Measurements from ENCODE around the gene HIBADH.

Gene HIBADH

DNA sequence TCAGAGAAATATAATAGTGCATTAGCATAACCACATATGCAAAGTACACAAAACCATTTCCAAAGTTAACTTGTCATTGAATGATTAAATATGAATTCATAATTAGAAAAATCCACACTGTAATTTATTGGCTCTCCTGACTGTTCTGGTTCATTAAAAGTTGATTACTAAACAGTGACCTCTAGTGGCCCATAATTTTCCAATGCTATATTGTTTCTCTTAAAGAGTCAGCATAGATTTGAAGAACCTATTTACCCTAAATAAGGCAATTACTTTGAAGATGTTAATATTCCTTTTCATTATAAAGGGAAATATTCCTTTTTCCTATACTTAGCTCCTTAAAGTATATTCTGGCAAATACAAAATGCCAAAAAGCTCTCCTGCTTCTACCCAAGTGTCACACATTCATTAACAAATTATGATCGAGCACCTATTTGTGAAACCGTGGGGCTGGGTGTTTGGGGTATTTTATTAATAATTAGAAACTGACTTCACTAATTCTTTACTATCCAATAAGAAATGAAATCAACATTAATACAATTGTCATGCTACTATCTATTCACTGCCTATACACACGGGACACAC is 86.2 kb downstream of the HIBADH start:
- H3K4me1 ChIP-seq (ENCODE audit: control insufficient read depth, insufficient read depth, low read length) = peaks cover 9% of the 10 kb centered on the region
- H3K27ac ChIP-seq (ENCODE audit: low read depth, low read length) = no peak overlapping the region
- H3K4me3 ChIP-seq (ENCODE audit: low read depth, low read length) = no peak overlapping the region
- no peaks in the 10 kb centered on the region for H3K36me3 ChIP-seq (ENCODE audit: control insufficient read depth, insufficient read depth, low read length)
- H3K27me3 ChIP-seq (ENCODE audit: control insufficient read depth, insufficient read depth, low read length) = no peaks in the 10 kb centered on the region
- H3K9ac ChIP-seq (ENCODE audit: low read depth, low read length) = no peak overlapping the region
- H3K9me3 ChIP-seq (ENCODE audit: control insufficient read depth, insufficient read depth, low read length) = no peaks in the 10 kb centered on the region

DNA sequence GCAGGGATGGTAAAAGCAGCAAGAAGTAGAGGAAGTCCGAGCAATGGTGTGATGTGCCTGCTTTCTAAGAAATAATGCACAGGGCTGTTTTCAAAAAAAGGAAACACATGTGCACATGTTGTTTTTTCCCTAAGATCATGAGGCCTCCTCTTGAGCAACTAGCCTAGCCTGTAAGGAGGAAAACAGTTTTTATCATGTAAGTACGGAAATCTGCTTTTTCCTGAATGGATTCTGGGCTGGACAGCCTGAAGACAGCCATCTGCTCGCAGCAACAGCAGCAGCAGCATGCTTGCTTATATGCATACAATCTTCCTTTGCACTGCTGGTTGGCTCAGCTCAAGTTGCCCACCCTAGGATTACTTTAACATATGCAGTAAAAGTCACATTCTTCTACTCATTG is 87.1 kb downstream of the HIBADH start:
- Histone ChIP-seq H3K4me1 (ENCODE audit: control insufficient read depth, insufficient read depth, low read length) (peaks cover 9% of the 10 kb centered on the region), H3K36me3 (ENCODE audit: control insufficient read depth, insufficient read depth, low read length) (no peaks in the 10 kb centered on the region), H3K4me3 (ENCODE audit: low read depth, low read length) (no peak overlapping the region), H3K9ac (ENCODE audit: low read depth, low read length) (no peak overlapping the region), H3K9me3 (ENCODE audit: control insufficient read depth, insufficient read depth, low read length) (no peaks in the 10 kb centered on the region), H3K27ac (ENCODE audit: low read depth, low read length) (no peak overlapping the region), H3K27me3 (ENCODE audit: control insufficient read depth, insufficient read depth, low read length) (no peaks in the 10 kb centered on the region)

DNA sequence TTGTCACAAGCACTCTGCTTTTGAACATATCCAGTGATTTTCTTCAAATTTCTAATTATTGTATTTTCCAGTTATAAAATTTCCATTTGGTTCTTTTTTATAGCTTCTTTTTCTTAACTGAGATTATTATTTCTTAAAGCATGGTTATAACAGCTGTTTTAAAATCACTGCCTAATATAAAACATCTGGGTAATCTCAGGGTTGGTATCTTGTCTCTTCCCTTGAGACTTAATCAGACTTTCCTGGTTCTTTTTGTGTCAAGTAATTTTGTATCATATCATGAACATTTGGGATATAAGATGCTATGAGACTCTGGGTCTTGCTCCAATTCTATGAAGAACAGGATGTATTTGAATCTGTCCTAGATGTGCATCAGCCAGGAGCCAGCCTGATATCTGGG is 93.6 kb downstream of the HIBADH start:
- Histone ChIP-seq H3K36me3 (ENCODE audit: control insufficient read depth, insufficient read depth, low read length) (no peaks in the 10 kb centered on the region), H3K9ac (ENCODE audit: low read depth, low read length) (no peak overlapping the region), H3K9me3 (ENCODE audit: control insufficient read depth, insufficient read depth, low read length) (no peaks in the 10 kb centered on the region), H3K4me3 (ENCODE audit: low read depth, low read length) (no peak overlapping the region), H3K27me3 (ENCODE audit: control insufficient read depth, insufficient read depth, low read length) (peaks cover 13% of the 10 kb centered on the region; the same call in 1 of the 2 replicates), H3K27ac (ENCODE audit: low read depth, low read length) (no peak overlapping the region), H3K4me1 (ENCODE audit: control insufficient read depth, insufficient read depth, low read length) (peaks cover 7% of the 10 kb centered on the region)

DNA sequence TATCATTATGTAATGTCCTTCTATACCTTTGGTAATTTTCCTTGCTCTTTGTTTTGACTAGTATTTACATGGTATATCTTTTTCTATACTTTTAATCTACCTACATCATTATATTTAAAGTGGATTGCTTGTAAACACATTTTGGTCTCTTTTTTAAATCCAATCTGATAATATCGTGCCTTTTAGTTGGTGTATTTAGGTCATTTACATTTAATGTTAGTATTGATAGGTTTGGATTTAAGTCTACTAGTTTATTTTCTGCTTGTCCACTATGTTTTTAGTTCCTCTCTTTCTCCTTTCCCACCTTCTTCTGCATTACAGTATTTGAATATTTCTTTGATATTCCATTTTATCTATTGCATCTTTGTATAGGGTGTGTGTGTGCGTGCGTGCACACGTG is 95.4 kb downstream of the HIBADH start:
- Histone ChIP-seq H3K27ac (ENCODE audit: low read depth, low read length) (no peak overlapping the region), H3K9ac (ENCODE audit: low read depth, low read length) (no peak overlapping the region), H3K36me3 (ENCODE audit: control insufficient read depth, insufficient read depth, low read length) (no peaks in the 10 kb centered on the region), H3K4me3 (ENCODE audit: low read depth, low read length) (no peak overlapping the region), H3K4me1 (ENCODE audit: control insufficient read depth, insufficient read depth, low read length) (peaks cover 7% of the 10 kb centered on the region), H3K27me3 (ENCODE audit: control insufficient read depth, insufficient read depth, low read length) (peaks cover 13% of the 10 kb centered on the region; the same call in 1 of the 2 replicates), H3K9me3 (ENCODE audit: control insufficient read depth, insufficient read depth, low read length) (no peaks in the 10 kb centered on the region)

DNA sequence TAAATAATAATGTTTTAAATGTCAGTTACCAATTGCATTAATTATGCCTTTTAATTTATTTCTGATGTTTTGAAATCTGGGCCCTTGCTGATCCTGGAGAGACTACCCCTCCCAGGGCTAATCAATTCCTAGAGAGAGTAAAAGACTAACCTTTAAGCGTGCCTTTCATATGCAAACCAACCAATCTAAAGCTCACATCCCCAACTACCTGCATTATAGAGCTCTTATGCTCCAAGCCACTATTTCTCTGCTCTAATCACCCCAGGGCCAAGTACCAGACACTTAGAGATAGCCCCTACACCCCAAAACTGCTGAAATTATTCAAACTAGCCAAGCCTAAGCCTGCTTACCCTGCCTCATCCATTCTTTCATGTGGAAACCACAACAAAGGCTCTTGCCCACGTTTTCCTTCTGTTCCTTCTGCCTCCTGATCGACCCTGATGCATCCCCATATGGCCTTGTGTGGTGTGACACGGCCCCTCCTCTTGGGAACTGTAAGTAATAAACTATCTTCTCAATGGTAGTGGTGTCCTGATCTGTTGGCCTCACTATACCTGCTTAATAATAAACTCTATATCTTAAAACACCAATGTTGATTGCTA is 97.7 kb downstream of the HIBADH start:
- Histone ChIP-seq H3K27me3 (ENCODE audit: control insufficient read depth, insufficient read depth, low read length) (peaks cover 13% of the 10 kb centered on the region; the same call in 1 of the 2 replicates), H3K27ac (ENCODE audit: low read depth, low read length) (no peak overlapping the region), H3K36me3 (ENCODE audit: control insufficient read depth, insufficient read depth, low read length) (no peaks in the 10 kb centered on the region), H3K9me3 (ENCODE audit: control insufficient read depth, insufficient read depth, low read length) (no peaks in the 10 kb centered on the region), H3K9ac (ENCODE audit: low read depth, low read length) (no peak overlapping the region), H3K4me3 (ENCODE audit: low read depth, low read length) (no peak overlapping the region), H3K4me1 (ENCODE audit: control insufficient read depth, insufficient read depth, low read length) (peaks cover 7% of the 10 kb centered on the region)

DNA sequence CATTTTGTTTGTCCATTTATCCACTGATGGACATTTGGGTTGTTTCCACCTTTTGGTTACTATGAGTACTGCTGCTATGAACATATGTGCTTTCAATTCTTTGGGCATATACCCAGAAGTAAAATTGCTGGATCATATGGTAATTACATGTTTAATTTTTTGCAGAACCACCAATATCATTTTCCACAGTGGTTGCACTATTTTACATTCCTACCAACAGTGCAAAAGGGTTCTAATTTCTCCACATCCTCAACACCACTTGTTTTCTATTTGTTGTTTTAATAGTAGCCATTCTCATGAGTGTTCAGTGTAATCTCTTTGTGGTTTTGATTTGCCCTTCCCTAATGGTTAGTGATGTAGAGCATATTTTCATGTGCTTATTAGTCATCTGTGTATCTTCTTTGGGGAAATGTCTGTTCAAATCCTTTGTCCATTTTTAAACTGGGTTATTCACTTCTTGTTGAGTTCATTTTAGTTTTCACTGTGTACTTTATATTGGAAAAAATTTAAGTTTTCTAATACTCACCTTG is 101.9 kb downstream of the HIBADH start:
- H3K4me1 ChIP-seq (ENCODE audit: control insufficient read depth, insufficient read depth, low read length) = peaks cover 7% of the 10 kb centered on the region
- no peak overlapping the region for H3K4me3 ChIP-seq (ENCODE audit: low read depth, low read length)
- no peaks in the 10 kb centered on the region for H3K9me3 ChIP-seq (ENCODE audit: control insufficient read depth, insufficient read depth, low read length)

DNA sequence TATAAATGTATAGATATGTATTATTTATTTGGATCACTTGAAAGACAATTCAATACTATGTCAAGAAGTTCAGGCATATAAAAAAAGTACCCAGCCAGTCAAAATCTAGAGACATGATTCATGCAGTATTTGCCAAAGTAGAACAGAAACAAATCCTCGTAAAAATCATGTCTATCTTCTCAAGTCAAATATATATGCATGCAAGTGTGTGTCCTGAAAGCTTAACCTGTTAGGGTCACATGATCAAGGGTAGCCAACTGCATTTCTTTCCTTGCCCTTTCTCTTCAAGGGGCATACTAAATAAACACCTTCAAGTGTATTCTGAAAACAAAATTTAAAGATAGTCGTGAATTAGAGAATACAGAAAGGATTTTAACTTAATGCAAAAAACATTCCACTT is 107.0 kb downstream of the HIBADH start:
- peaks cover 16% of the 10 kb centered on the region for H3K4me1 ChIP-seq (ENCODE audit: control insufficient read depth, insufficient read depth, low read length)
- H3K36me3 ChIP-seq (ENCODE audit: control insufficient read depth, insufficient read depth, low read length) = no peaks in the 10 kb centered on the region
- H3K4me3 ChIP-seq (ENCODE audit: low read depth, low read length) = no peak overlapping the region
- H3K27me3 ChIP-seq (ENCODE audit: control insufficient read depth, insufficient read depth, low read length) = no peaks in the 10 kb centered on the region
- no peaks in the 10 kb centered on the region for H3K9me3 ChIP-seq (ENCODE audit: control insufficient read depth, insufficient read depth, low read length)
- no peak overlapping the region for H3K9ac ChIP-seq (ENCODE audit: low read depth, low read length)
- no peak overlapping the region for H3K27ac ChIP-seq (ENCODE audit: low read depth, low read length)

More for the DNA sequence above, 101.9 kb downstream of the HIBADH start:
- H3K36me3 ChIP-seq (ENCODE audit: control insufficient read depth, insufficient read depth, low read length) = no peaks in the 10 kb centered on the region
- no peak overlapping the region for H3K9ac ChIP-seq (ENCODE audit: low read depth, low read length)
- H3K27me3 ChIP-seq (ENCODE audit: control insufficient read depth, insufficient read depth, low read length) = peaks cover 6% of the 10 kb centered on the region; the same call in 1 of the 2 replicates
- no peak overlapping the region for H3K27ac ChIP-seq (ENCODE audit: low read depth, low read length)

DNA sequence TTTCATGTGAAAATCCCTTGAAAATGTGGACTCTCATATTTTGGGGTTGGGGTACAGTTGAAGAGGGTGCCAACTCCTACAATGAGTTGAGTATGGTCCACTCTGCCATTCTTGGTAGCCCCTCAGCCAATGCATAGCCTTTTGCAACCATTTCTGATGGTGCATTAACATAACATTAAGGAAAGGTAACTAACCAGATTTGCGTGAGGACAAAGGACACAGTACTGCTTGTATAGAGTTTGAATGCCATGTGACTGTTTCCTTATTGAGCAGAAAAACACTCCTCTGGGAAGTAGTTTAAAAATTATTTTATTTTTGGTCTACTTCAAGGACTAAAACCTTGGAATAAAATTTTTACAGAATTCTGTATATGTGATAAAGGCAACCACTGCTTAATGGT is 107.9 kb downstream of the HIBADH start:
- Histone ChIP-seq H3K9ac (ENCODE audit: low read depth, low read length) (no peak overlapping the region), H3K4me1 (ENCODE audit: control insufficient read depth, insufficient read depth, low read length) (peaks cover 16% of the 10 kb centered on the region), H3K9me3 (ENCODE audit: control insufficient read depth, insufficient read depth, low read length) (no peaks in the 10 kb centered on the region)

DNA sequence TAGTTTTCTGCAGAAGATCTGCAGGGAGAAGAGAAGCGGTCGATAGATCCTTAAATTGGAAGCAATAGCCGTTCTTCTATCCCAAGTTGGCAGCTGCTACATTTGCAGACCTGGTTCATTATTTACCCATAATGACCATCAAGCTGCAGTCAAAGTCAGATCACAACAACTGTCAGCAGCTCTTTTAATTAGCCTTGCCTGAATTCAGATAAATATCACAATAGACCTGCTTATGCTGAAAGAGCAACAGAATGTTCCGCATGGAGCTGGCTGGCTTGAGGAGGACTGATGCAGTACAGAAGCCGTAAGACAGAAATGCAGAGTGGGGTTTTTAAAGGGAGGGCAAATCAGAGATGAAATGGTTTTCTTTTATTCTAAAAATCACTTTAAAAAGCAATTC is 109.4 kb downstream of the HIBADH start:
- Histone ChIP-seq H3K9ac (ENCODE audit: low read depth, low read length) (no peak overlapping the region), H3K27me3 (ENCODE audit: control insufficient read depth, insufficient read depth, low read length) (no peaks in the 10 kb centered on the region), H3K4me1 (ENCODE audit: control insufficient read depth, insufficient read depth, low read length) (peaks cover 31% of the 10 kb centered on the region), H3K27ac (ENCODE audit: low read depth, low read length) (no peak overlapping the region), H3K4me3 (ENCODE audit: low read depth, low read length) (no peak overlapping the region), H3K9me3 (ENCODE audit: control insufficient read depth, insufficient read depth, low read length) (no peaks in the 10 kb centered on the region), H3K36me3 (ENCODE audit: control insufficient read depth, insufficient read depth, low read length) (no peaks in the 10 kb centered on the region)

More for the DNA sequence above, 107.9 kb downstream of the HIBADH start:
- Histone ChIP-seq H3K36me3 (ENCODE audit: control insufficient read depth, insufficient read depth, low read length) (no peaks in the 10 kb centered on the region), H3K4me3 (ENCODE audit: low read depth, low read length) (no peak overlapping the region), H3K27ac (ENCODE audit: low read depth, low read length) (no peak overlapping the region), H3K27me3 (ENCODE audit: control insufficient read depth, insufficient read depth, low read length) (no peaks in the 10 kb centered on the region)

DNA sequence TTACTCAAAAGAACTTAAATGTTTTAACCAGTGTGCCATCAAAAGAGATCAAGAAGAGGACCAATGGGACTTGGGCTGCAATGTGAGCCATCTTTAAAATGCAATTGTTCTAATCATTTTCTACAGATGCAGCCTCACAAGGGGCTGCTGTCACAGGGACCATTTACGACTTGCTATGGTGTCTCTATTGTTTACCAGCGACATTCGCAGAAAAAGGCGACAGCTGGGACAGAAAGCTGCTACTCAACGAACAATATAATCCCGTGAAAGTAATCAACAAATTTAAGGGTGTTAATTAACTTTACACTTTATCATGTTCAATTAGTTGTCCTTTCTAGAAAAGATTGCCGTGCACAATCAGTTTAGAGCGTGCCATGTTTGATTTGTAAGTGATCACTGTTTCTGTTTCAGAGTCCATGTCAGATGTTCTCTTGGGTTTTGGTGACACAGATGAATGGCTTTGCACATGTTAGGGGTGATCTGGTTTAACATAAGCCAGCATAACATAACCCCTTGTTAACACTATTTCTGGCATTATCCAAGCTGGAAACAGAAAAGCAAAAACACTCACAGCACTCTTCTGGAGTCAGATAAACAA is 110.8 kb downstream of the HIBADH start:
- Histone ChIP-seq H3K9me3 (ENCODE audit: control insufficient read depth, insufficient read depth, low read length) (no peaks in the 10 kb centered on the region), H3K36me3 (ENCODE audit: control insufficient read depth, insufficient read depth, low read length) (no peaks in the 10 kb centered on the region), H3K9ac (ENCODE audit: low read depth, low read length) (no peak overlapping the region), H3K4me3 (ENCODE audit: low read depth, low read length) (no peak overlapping the region), H3K4me1 (ENCODE audit: control insufficient read depth, insufficient read depth, low read length) (peaks cover 44% of the 10 kb centered on the region), H3K27ac (ENCODE audit: low read depth, low read length) (no peak overlapping the region), H3K27me3 (ENCODE audit: control insufficient read depth, insufficient read depth, low read length) (no peaks in the 10 kb centered on the region)

DNA sequence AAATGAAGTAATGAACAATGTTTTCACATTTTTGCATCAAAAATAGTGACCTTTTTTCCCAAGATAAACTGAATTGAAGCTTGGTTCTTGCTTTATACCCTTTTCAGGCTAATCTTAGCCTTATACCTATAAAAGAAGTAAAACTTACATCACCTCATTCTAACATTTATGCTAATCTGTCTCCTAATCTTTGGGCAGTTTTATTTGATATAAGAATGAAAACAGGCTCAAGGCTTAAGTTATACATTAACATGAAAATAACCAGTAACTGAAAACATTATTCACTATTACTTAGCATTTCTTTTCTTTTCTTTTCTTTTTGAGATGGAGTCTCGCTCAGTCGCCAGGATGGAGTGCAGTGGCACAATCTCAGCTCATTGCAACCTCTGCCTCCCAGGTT is 113.1 kb downstream of the HIBADH start:
- Histone ChIP-seq H3K9me3 (ENCODE audit: control insufficient read depth, insufficient read depth, low read length) (no peaks in the 10 kb centered on the region), H3K36me3 (ENCODE audit: control insufficient read depth, insufficient read depth, low read length) (no peaks in the 10 kb centered on the region), H3K4me1 (ENCODE audit: control insufficient read depth, insufficient read depth, low read length) (peaks cover 41% of the 10 kb centered on the region), H3K27ac (ENCODE audit: low read depth, low read length) (no peak overlapping the region), H3K4me3 (ENCODE audit: low read depth, low read length) (no peak overlapping the region), H3K9ac (ENCODE audit: low read depth, low read length) (no peak overlapping the region), H3K27me3 (ENCODE audit: control insufficient read depth, insufficient read depth, low read length) (no peaks in the 10 kb centered on the region)
